Measurements from ENCODE around the gene MAP4K3. TPM values are rescaled to one million over a fixed set of nuclear protein-coding genes. Genes with fewer than 3 reads are reported as not detected.

The MAP4K3 gene
- total RNA-seq, 1 donor from 2014 or later = 16.6 TPM

DNA sequence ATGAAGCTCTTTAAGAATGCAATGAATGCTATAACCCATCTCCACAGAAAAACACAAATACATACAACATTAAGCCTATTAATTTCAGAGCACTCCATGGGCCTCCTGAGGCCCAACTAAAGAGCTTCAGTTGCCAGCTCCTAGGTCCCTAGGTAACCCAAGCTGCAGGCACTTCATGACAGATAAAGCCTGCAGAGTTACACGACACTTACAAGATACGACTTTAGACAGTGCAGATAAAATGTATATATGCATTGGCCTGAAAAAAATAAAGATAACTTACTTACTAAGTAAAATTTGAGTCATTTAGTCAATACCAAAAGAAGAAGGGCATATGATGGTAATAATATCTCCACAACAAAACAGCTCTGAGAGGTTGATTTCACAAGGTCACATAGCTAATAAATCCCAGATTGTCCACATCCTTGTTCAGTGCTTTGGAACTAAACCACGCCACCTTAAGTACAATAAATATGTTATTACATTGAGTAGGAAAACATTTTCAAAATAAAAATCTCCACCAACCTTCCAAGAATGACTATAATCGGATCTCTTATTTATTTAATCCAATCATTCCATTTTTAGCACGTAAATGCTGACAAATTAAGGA is 3.4 kb downstream of the MAP4K3 start:
- H3K9me3 Mint-ChIP-seq = no peaks in the 10 kb centered on the region
- intact Hi-C loops (cut with micrococcal nuclease) = no loop called here

DNA sequence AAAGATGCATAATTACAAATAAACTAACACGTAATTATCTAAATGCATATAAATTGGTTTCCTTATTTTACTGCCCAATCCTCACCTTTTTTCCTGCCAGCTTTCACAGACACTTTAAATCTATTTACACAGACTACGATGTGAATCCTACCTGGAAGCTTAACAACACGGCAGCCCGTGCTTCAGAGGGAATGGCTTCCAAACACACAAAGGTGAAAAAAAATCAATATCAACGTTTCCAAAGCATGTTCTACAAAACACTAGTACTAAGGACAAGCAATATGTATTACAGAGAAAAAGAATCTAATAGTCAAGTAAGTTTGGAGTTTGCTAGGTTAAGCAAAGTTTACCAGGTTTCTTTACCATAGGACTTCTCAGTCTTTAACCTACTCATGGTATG is 4.4 kb downstream of the MAP4K3 start:
- no peak overlapping the region for H3K27ac Mint-ChIP-seq
- H3K27me3 Mint-ChIP-seq = no peaks in the 10 kb centered on the region
- no peaks in the 10 kb centered on the region for H3K9me3 Mint-ChIP-seq
- peaks cover 34% of the 10 kb centered on the region for H3K4me1 Mint-ChIP-seq
- no peak for DNase-seq
- intact Hi-C loops (cut with micrococcal nuclease) = no loop called here
- H3K36me3 Mint-ChIP-seq (ENCODE audit: low read depth) = peaks cover 4% of the 10 kb centered on the region
- H3K4me3 Mint-ChIP-seq = no peak overlapping the region

More for the DNA sequence above, 3.4 kb downstream of the MAP4K3 start:
- H3K36me3 Mint-ChIP-seq (ENCODE audit: low read depth) = peaks cover 4% of the 10 kb centered on the region
- no peak overlapping the region for H3K4me3 Mint-ChIP-seq
- DNase-seq = no peak
- H3K27me3 Mint-ChIP-seq = no peaks in the 10 kb centered on the region
- no peak overlapping the region for H3K27ac Mint-ChIP-seq
- peaks cover 40% of the 10 kb centered on the region for H3K4me1 Mint-ChIP-seq

- intact Hi-C loops (cut with micrococcal nuclease) = no loop called here
- no peak overlapping the region for H3K4me3 Mint-ChIP-seq
- H3K4me1 Mint-ChIP-seq = peaks cover 41% of the 10 kb centered on the region
- no peak for DNase-seq
- no peak overlapping the region for H3K27ac Mint-ChIP-seq
- H3K36me3 Mint-ChIP-seq (ENCODE audit: low read depth) = peaks cover 4% of the 10 kb centered on the region
- H3K9me3 Mint-ChIP-seq = no peaks in the 10 kb centered on the region
- H3K27me3 Mint-ChIP-seq = no peaks in the 10 kb centered on the region
Observed at GRCh38 chr2:39431592-39432316, 5.3 kb downstream of the MAP4K3 start.

DNA sequence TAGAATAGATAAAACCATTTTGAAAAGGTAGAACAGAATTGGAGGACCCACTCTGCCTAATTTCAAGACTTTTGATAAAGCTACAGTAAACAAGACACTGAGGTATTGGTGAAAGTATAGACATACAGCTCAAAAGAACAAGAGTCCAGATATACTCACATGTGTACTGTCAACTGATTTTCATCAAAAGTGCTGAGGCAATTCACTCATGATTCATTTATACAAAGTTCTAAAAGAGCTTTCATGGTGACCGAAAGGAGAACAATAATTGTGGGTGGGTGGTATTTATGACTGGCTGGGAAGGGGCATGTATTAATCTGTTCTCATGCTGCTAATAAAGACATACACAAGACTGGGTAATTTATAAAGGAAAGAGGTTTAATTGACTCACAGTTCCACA is 7.3 kb downstream of the MAP4K3 start:
- Mint-ChIP-seq H3K27ac (no peak overlapping the region), H3K36me3 (ENCODE audit: low read depth) (no peaks in the 10 kb centered on the region), H3K4me3 (no peak overlapping the region), H3K27me3 (no peaks in the 10 kb centered on the region), H3K9me3 (no peaks in the 10 kb centered on the region), H3K4me1 (peaks cover 34% of the 10 kb centered on the region)
- intact Hi-C loops (cut with micrococcal nuclease) = no loop called here
- DNase-seq = no peak

DNA sequence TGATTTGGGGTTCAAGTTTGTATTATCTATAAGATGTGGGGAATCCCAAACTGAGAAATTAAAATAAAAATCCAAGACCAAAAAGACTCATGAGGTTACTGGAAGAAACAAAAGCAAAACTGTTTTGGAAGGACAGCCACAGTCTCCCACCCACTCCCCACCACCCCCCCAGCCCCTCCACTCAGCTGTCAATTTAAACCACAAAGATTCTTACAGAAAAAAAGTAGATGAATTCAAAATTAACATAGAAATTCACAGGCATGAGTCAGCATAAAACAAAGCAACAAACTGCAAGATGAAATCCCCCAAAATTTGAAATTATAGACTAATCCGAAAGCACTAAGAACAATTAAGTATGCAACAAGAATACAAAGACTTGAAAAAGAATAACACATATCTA is 12.1 kb downstream of the MAP4K3 start:
- Mint-ChIP-seq H3K9me3 (no peaks in the 10 kb centered on the region), H3K4me1 (peaks cover 27% of the 10 kb centered on the region), H3K4me3 (no peak overlapping the region), H3K27me3 (no peaks in the 10 kb centered on the region), H3K27ac (no peak overlapping the region), H3K36me3 (ENCODE audit: low read depth) (no peaks in the 10 kb centered on the region)
- DNase-seq = no peak
- intact Hi-C loops (cut with micrococcal nuclease) = no loop called here

DNA sequence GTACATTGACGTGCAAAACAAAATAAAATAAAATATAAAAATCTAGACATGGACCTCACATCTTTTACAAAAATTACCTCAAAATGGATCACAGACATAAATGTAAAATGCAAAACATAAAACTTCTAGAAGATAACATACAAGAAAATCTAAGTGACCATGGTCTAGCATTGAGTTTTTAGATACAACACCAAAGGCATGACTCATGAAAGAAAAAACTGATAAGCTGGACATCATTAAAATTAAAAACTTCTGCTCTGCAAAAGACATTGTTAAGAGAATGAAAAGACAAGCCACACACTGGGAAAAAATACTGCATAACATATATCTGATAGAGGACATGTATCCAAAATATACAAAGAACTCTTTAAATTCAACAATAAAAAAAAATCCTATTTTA is 14.4 kb downstream of the MAP4K3 start:
- Mint-ChIP-seq H3K27me3 (no peaks in the 10 kb centered on the region), H3K36me3 (ENCODE audit: low read depth) (no peaks in the 10 kb centered on the region), H3K4me1 (peaks cover 33% of the 10 kb centered on the region), H3K9me3 (no peaks in the 10 kb centered on the region), H3K4me3 (no peak overlapping the region), H3K27ac (no peak overlapping the region)
- intact Hi-C loops (cut with micrococcal nuclease) = no loop called here
- DNase-seq = no peak

DNA sequence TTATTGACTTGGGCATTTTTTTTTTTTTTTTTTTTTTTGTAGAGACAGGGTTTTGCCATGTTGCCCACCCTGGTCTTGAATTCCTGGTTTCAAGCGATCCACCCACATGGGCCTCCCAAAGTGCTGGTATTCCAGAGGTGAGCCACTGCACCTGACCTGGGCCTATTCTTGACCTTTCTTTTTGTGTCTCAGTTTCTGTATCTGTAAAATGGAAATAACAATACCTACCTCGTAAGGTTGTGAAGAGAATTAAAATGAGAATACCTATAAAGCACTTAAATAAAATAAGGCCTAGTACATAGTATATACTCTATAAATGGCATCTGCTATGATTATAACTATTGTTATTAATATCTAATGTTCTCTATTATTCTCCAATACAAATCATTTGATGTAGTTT is 15.7 kb downstream of the MAP4K3 start:
- Mint-ChIP-seq H3K27ac (no peak overlapping the region), H3K27me3 (no peaks in the 10 kb centered on the region), H3K36me3 (ENCODE audit: low read depth) (no peaks in the 10 kb centered on the region), H3K9me3 (no peaks in the 10 kb centered on the region), H3K4me1 (peaks cover 26% of the 10 kb centered on the region), H3K4me3 (no peak overlapping the region)
- intact Hi-C loops (cut with micrococcal nuclease) = loop anchor here (2.0 kb wide), 1 partner anchor 15 kb away; the partner anchor contains the start of gene MAP4K3
- DNase-seq = no peak

DNA sequence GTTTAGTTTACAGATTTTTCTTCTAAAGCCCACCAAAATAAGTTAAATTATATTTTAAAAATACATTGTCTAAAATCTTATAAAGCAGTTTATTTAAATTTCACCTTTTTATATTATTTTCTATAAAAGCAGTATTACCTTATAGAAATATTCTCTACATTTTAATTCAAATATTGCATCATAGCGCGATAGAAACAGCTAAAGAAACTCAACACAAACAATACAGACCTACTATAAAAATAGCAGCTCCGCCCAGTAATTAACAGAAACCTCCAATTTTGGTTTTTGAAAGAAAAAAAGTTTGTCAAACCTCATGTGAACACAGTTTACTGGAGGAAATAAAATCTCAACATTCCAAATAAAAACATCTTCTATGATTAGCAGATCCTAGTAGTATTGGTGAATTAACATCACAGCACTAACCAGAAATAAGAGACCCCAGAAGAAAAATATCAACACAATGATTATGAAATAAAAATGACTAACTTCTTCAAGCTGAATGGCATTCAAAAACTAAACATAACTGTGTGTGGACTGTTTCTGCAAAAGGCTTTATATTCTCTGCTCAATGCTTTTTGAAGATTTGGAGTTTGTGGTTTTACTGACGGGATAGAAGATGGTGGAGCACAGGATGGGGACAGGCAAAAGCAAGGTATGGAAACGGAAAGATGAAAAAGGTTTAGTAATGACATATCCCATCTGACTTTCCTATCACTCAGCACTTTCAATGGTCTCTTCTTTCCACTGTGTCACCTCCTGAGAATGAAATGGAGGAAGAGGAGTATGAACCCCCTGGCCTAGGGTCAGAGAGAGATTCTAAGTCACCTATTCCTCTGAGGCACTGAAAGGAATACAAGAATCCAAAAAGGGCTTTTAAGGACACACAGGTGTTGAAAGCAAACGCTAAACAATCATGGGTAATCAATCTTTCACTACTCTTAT is 17.5 kb downstream of the MAP4K3 start:
- intact Hi-C loops (cut with micrococcal nuclease) = loop anchor here (2.0 kb wide), 1 partner anchor 17 kb away; the partner anchor contains the start of gene MAP4K3
- H3K36me3 Mint-ChIP-seq (ENCODE audit: low read depth) = no peaks in the 10 kb centered on the region

GRCh38 chr2:39418491-39418890 is 18.6 kb downstream of the MAP4K3 start:
- Mint-ChIP-seq H3K4me1 (peaks cover 18% of the 10 kb centered on the region), H3K36me3 (ENCODE audit: low read depth) (no peaks in the 10 kb centered on the region), H3K27me3 (no peaks in the 10 kb centered on the region), H3K27ac (no peak overlapping the region), H3K9me3 (no peaks in the 10 kb centered on the region), H3K4me3 (no peak overlapping the region)
- intact Hi-C loops (cut with micrococcal nuclease) = no loop called here
- DNase-seq = no peak

More for the DNA sequence above, 17.5 kb downstream of the MAP4K3 start:
- Mint-ChIP-seq H3K9me3 (no peaks in the 10 kb centered on the region), H3K4me3 (no peak overlapping the region), H3K27me3 (no peaks in the 10 kb centered on the region), H3K27ac (no peak overlapping the region), H3K4me1 (peaks cover 19% of the 10 kb centered on the region)
- no peak for DNase-seq

GRCh38 chr2:39416140-39416539 is 20.9 kb downstream of the MAP4K3 start:
- H3K4me3 Mint-ChIP-seq = no peak overlapping the region
- H3K36me3 Mint-ChIP-seq (ENCODE audit: low read depth) = no peaks in the 10 kb centered on the region
- H3K4me1 Mint-ChIP-seq = peaks cover 20% of the 10 kb centered on the region
- intact Hi-C loops (cut with micrococcal nuclease) = no loop called here
- DNase-seq = no peak
- H3K27me3 Mint-ChIP-seq = no peaks in the 10 kb centered on the region
- H3K27ac Mint-ChIP-seq = no peak overlapping the region
- no peaks in the 10 kb centered on the region for H3K9me3 Mint-ChIP-seq

DNA sequence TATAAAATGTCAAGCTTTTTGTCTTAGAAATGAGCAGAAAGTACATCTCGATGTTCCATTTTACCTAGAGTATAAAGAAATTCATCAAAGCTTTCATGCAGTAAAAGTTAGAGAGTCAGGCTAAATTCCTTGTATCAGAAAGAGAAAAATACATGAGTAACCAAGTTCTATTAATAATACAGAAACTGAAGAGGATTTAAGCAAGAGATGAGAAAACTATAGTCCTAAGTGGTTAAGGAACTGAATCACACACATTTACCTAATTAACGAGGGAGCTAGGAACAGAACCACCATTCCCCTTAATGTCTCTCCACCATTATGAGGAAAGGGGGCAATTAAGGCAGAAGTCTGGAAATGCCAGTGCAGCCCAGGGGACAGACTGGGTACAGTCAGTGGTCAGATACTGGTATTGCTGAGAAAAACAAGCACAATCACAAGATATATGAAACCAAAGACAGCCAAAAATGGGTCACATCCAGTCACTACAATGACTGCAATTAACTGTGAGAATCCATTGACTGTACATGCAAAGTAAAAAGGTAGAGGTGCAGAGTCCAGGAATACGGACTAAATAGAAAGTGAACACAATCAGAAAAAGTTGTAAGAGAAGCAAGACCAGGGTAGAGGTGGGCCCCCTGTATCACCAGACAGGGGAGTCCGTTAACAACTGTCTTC is 23.9 kb downstream of the MAP4K3 start:
- Mint-ChIP-seq H3K27ac (peak overlapping the region; percentile 3), H3K4me3 (no peak overlapping the region), H3K4me1 (peaks cover 23% of the 10 kb centered on the region), H3K9me3 (no peaks in the 10 kb centered on the region), H3K27me3 (no peaks in the 10 kb centered on the region), H3K36me3 (ENCODE audit: low read depth) (no peaks in the 10 kb centered on the region)
- intact Hi-C loops (cut with micrococcal nuclease) = no loop called here
- DNase-seq = no peak

- Mint-ChIP-seq H3K27ac (no peak overlapping the region), H3K4me1 (peaks cover 30% of the 10 kb centered on the region)
- intact Hi-C loops (cut with micrococcal nuclease) = no loop called here
Observed at GRCh38 chr2:39411181-39411944, 25.7 kb downstream of the MAP4K3 start.

More at GRCh38 chr2:39411181-39411944, 25.7 kb downstream of the MAP4K3 start:
- H3K27me3 Mint-ChIP-seq = no peaks in the 10 kb centered on the region
- no peak overlapping the region for H3K4me3 Mint-ChIP-seq
- H3K9me3 Mint-ChIP-seq = no peaks in the 10 kb centered on the region
- no peak for DNase-seq
- no peaks in the 10 kb centered on the region for H3K36me3 Mint-ChIP-seq (ENCODE audit: low read depth)
